Activated CD4-positive, alpha-beta T cell treated with anti-CD3 and anti-CD28 coated beads, Interleukin-2, amount 10 ng/mL, durations not matched to agents 7 days and 5 days (primary cell): ENCODE results near the gene PFKP. TPM values are rescaled to one million over a fixed set of nuclear protein-coding genes. Genes with fewer than 3 reads are reported as not detected.
"Not testable (repeated sequence)": the region's sequence is repeated elsewhere in the genome, so short reads cannot be mapped to it uniquely, and the experiment has no call there.

Experiments used
- CTCF ChIA-PET: fragments of 350-600 bp; sonication (Branson Sonifier 250); formaldehyde crosslinking; loops from one replicate; lab custom pipeline; 2021; ENCODE audit warnings: antibody characterized with exemption; lab: Charles Lee
- POLR2A ChIA-PET: fragments of 350-600 bp; sonication (Branson Sonifier 250); formaldehyde crosslinking; loops from one replicate; lab custom pipeline; 2021; ENCODE audit warnings: antibody characterized with exemption; lab: Charles Lee
- DNase-seq: peaks from one replicate; pipeline ENCODE4 v3.0.0-alpha.2; 2020
- H3K27ac Mint-ChIP-seq: one replicate; pipeline ENCODE4 v1.8.0; 2021; ENCODE audit warnings: mild to moderate bottlenecking, moderate library complexity, mixed read lengths
- H3K27me3 Mint-ChIP-seq: one replicate; pipeline ENCODE4 v1.8.0; 2021; ENCODE audit warnings: mixed read lengths
- H3K36me3 Mint-ChIP-seq: one replicate; pipeline ENCODE4 v1.8.0; 2021; ENCODE audit warnings: low read depth, mixed read lengths
- H3K4me1 Mint-ChIP-seq: one replicate; pipeline ENCODE4 v1.8.0; 2021; ENCODE audit warnings: mixed read lengths
- H3K4me3 Mint-ChIP-seq: one replicate; pipeline ENCODE4 v1.8.0; 2021; ENCODE audit warnings: mild to moderate bottlenecking, moderate library complexity, mixed read lengths
- H3K9me3 Mint-ChIP-seq: one replicate; pipeline ENCODE4 v1.8.0; 2021; ENCODE audit warnings: mixed read lengths
- total RNA-seq, 2 experiments: library from RNA; stranded (reverse); gene quantifications; one replicate each; pipeline ENCODE4 v1.2.3, GENCODE V29; 2021

Gene PFKP
- total RNA-seq, 2 experiments from 2014 or later: 173 to 178 TPM

DNA sequence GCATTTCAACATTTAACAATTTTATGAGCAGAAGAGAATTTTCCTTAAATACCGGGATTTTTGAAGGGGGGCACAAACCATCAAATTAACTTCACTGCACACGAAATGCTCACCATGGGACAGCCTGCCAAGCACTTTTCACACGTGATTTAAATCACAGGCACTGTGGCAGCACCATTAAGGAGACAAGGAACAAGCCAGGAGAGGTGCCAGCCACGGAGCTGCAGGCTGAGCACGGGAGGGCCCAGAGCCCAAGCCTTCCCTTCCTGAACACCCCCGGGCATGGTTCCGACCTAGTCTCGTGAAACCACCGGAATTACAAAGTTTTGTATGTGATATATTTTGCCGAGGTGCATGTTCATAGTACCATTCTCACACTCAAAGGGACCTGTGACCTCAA, 91.8 kb downstream of the PFKP start:
- Mint-ChIP-seq H3K27ac (no peak overlapping the region), H3K36me3 (peaks cover 67% of the 10 kb centered on the region), H3K4me3 (no peak overlapping the region), H3K27me3 (no peaks in the 10 kb centered on the region), H3K9me3 (no peaks in the 10 kb centered on the region), H3K4me1 (no peaks in the 10 kb centered on the region)
- CTCF ChIA-PET: no interaction called here
- POLR2A ChIA-PET: no interaction called here
- no peak for DNase-seq

GRCh38 chr10:3162533-3162932, 95.2 kb downstream of the PFKP start:
- no peaks in the 10 kb centered on the region for H3K9me3 Mint-ChIP-seq
- DNase-seq: no peak
- H3K36me3 Mint-ChIP-seq: peaks cover 67% of the 10 kb centered on the region
- H3K4me3 Mint-ChIP-seq: no peak overlapping the region
- H3K4me1 Mint-ChIP-seq: no peaks in the 10 kb centered on the region
- ChIA-PET POLR2A (no interaction called here), CTCF (interaction anchor here (2.2 kb wide), 1 partner anchor 10 kb away, joined by 9 read pairs; no protein-coding TSS in a partner anchor)
- no peak overlapping the region for H3K27ac Mint-ChIP-seq
- no peaks in the 10 kb centered on the region for H3K27me3 Mint-ChIP-seq

DNA sequence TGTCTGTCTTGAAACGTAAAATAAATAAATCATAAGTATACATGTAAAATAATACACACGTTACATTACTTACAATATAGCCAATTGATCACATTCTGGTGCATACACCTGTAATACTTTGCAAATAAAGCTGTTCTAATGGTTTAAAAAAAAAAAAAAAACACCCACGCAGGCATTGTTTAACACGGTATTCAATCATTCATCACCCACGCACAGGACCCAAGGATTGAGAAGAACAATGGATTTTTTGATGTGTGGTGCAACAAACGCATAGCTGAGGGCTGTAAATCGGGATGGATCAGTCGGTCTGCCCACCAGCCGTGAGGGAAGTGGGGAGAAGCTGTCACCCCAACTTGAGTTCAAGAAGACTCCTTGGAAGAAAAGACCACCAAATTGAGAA, 96.5 kb downstream of the PFKP start:
- no peak for DNase-seq
- ChIA-PET CTCF (interaction anchor here (0.6 to 2.2 kb wide), 3 partner anchors 11 to 1142 kb away, joined by 4 to 9 read pairs (median 4); no protein-coding TSS in a partner anchor), POLR2A (no interaction called here)
- H3K27me3 Mint-ChIP-seq: no peaks in the 10 kb centered on the region
- no peaks in the 10 kb centered on the region for H3K9me3 Mint-ChIP-seq
- H3K4me3 Mint-ChIP-seq: no peak overlapping the region
- no peaks in the 10 kb centered on the region for H3K4me1 Mint-ChIP-seq
- H3K27ac Mint-ChIP-seq: no peak overlapping the region
- peaks cover 66% of the 10 kb centered on the region for H3K36me3 Mint-ChIP-seq

DNA sequence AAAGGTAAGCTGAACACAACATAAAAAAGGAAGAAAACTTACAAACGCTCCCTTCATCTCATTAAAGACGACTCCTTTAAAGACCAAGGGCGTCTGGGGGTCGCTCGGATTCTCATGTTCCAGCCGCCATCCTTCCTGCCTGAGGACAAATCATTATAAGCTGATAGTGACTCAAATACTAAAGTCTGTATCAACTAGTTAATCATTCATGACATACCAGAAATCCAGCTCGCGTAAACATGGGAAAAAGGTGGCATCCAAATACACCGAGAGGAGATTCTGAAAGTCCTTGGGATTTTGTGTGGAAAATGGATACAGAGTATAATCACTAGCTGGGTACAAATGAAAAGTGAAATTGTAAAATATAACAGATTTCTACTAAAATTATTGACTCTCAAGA, 97.8 kb downstream of the PFKP start:
- peaks cover 2% of the 10 kb centered on the region for H3K4me1 Mint-ChIP-seq
- H3K27ac Mint-ChIP-seq: no peak overlapping the region
- ChIA-PET CTCF (interaction anchor here (0.5 to 1.5 kb wide), 4 partner anchors 11 to 23 kb away, joined by 3 to 5 read pairs (median 3); no protein-coding TSS in a partner anchor), POLR2A (no interaction called here)
- H3K36me3 Mint-ChIP-seq: peaks cover 62% of the 10 kb centered on the region
- H3K27me3 Mint-ChIP-seq: no peaks in the 10 kb centered on the region
- no peak overlapping the region for H3K4me3 Mint-ChIP-seq
- DNase-seq: no peak
- peaks cover 2% of the 10 kb centered on the region for H3K9me3 Mint-ChIP-seq

DNA sequence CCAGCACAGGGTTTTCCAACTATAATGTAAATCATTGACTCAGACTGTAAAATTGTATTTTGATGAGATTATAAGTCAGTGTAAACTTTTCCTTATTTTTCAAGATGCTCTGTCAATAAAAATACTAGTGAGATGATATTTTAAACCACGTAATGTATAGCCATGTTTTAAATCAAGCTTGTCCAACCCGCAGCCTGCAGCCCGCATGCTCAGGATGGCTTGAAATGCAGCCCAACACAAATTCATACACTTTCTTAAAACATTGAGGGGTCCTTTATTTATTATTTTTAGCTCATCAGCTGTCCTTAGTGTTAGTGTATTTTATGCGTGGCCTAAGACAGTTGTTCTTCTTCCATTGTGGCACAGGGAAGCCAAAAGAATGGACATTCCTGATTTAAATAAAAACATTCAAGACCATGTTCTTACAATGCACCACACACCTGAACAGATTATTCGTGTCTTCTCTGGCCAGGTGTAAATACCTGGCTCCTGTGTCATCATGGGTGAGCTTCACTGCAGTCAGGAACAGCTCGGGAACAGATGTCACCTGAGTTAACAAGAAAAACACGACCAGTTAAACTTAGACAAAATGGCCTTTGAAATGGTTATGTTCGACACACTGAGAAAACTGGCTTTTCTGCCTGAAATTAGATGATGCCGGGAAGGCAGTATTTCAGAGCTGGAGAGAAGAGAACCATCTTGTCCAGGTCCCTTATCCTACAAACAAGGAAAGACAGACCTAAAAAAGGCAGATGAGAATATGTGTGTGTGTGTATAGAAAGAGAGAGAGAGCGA, 99.3 kb downstream of the PFKP start:
- ChIA-PET POLR2A (interaction anchor here (0.6 kb wide), 1 partner anchor 28 kb away, joined by 4 read pairs; no protein-coding TSS in a partner anchor), CTCF (interaction anchor here (1.0 kb wide), 1 partner anchor 14 kb away, joined by 3 read pairs; no protein-coding TSS in a partner anchor)
- Mint-ChIP-seq H3K9me3 (peaks cover 2% of the 10 kb centered on the region), H3K4me3 (no peak overlapping the region), H3K36me3 (peaks cover 59% of the 10 kb centered on the region), H3K27me3 (no peaks in the 10 kb centered on the region), H3K27ac (no peak overlapping the region), H3K4me1 (peaks cover 11% of the 10 kb centered on the region)
- no peak for DNase-seq

DNA sequence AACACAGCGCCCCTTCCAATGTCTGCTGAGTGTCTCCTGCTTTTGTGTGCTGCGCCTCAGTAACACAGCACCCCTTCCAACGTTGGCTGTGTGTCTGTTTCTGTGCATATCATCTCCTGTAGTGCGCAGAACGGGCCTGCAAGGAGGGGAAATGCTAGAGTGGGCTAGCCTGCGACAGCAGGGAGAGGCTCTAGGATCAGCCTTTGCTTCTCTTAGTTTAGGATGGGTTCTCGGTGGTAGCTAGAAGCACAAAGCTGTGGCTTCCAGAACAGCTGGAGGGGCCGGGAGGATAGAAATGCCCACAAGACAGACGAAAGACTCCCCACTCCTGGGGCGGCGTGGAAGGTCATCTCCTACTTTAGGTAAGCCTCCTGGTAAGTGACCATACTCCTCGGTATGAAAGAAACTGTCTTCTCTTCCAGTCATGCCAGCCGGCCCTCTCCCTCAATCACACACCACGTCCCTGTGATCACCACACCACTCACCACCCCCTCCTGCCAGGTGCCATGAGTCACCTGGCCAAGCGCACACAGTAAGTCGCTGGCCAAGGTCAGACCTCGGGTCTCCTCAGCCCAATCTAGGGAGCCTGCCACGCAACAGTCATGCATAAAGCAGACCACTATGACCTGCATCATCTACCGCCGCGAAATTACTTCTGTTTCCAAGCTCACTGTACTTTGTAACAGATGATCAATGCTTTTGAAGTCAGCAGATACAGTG, 100.4 kb downstream of the PFKP start:
- peaks cover 54% of the 10 kb centered on the region for H3K36me3 Mint-ChIP-seq
- POLR2A ChIA-PET: no interaction called here

GRCh38 chr10:3169271-3169670, 101.9 kb downstream of the PFKP start:
- H3K36me3 Mint-ChIP-seq: peaks cover 44% of the 10 kb centered on the region
- H3K4me1 Mint-ChIP-seq: peaks cover 17% of the 10 kb centered on the region
- ChIA-PET POLR2A (no interaction called here), CTCF (interaction anchor here (1.8 kb wide), 1 partner anchor 21 kb away, joined by 5 read pairs; no protein-coding TSS in a partner anchor)
- H3K9me3 Mint-ChIP-seq: peaks cover 2% of the 10 kb centered on the region
- H3K27ac Mint-ChIP-seq: no peak overlapping the region
- H3K27me3 Mint-ChIP-seq: peaks cover 2% of the 10 kb centered on the region
- no peak overlapping the region for H3K4me3 Mint-ChIP-seq
- DNase-seq: no peak

More for the DNA sequence above, 100.4 kb downstream of the PFKP start:
- H3K4me3 Mint-ChIP-seq: no peak overlapping the region
- H3K9me3 Mint-ChIP-seq: peaks cover 2% of the 10 kb centered on the region
- H3K27me3 Mint-ChIP-seq: no peaks in the 10 kb centered on the region
- no peak overlapping the region for H3K27ac Mint-ChIP-seq
- DNase-seq: no peak
- CTCF ChIA-PET: no interaction called here
- H3K4me1 Mint-ChIP-seq: peaks cover 11% of the 10 kb centered on the region

DNA sequence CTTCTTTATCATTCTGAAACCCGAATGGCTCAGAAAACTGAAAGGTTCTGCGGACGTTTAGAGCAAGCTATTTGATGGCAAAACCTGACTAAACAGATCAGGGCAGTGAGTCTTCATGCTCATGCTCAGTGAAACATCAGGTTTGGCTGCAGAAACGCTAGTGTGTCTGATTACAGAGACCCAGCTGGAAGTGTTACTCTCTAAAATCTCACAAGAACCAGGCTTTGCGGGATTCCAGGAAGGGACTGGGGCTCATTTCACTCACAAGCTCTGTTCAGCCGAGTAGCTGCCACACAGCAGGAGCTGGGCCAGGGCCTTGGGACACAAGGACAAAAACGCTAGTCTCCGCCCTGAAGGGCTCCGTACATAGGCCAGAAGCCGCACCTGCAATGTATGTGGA, 102.3 kb downstream of the PFKP start:
- Mint-ChIP-seq H3K27ac (no peak overlapping the region), H3K9me3 (peaks cover 2% of the 10 kb centered on the region), H3K36me3 (peaks cover 44% of the 10 kb centered on the region), H3K4me1 (peaks cover 17% of the 10 kb centered on the region), H3K27me3 (peaks cover 3% of the 10 kb centered on the region), H3K4me3 (no peak overlapping the region)
- POLR2A ChIA-PET: no interaction called here
- DNase-seq: no peak
- CTCF ChIA-PET: interaction anchor here (0.5 to 1.8 kb wide), 2 partner anchors 8 to 21 kb away, joined by 4 to 5 read pairs; no protein-coding TSS in a partner anchor

DNA sequence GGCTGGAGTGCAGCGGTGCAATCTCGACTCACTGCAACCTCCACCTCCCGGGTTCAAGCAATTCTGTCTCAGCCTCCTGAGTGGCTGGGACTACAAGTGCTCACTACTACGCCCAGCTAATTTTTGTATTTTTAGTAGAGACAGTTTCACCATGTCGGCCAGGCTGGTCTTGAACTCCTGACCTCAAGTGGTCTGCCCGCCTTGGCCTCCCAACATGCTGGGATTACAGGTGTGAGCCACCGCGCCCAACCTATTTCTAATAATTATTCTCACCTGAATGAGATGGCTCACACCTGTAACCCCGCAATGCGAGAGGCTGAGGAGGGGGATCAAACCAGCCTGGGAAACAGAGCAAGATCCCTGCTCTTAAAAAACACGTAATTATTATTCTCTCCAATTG, 104.1 kb downstream of the PFKP start:
- Mint-ChIP-seq H3K27ac (peak overlapping the region; percentile 88), H3K36me3 (peaks cover 28% of the 10 kb centered on the region), H3K4me1 (peaks cover 17% of the 10 kb centered on the region), H3K4me3 (peak overlapping the region; percentile 89), H3K27me3 (peaks cover 20% of the 10 kb centered on the region)
- POLR2A ChIA-PET, DNase-seq, H3K9me3 Mint-ChIP-seq, CTCF ChIA-PET: not testable (repeated sequence)

DNA sequence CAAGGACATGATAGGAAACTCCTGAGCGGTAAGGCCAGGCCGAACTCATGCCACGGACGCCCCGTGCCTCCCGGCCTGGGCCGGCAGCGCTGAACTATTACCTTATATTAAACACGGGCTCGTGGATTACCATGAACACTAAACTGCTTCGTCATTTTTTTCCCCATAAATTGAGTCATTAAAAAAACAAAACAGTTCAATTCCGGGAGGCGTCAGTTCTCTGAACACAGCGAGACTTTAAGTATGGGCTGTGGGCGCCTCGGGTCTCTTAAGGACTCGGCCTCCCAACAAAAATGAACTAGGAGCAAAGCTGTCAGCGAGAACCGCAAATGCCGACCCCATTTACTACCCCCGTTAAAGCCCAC, 104.7 kb downstream of the PFKP start:
- Mint-ChIP-seq H3K4me3 (peak overlapping the region; percentile 89), H3K9me3 (peaks cover 2% of the 10 kb centered on the region), H3K4me1 (peaks cover 17% of the 10 kb centered on the region), H3K27ac (peak overlapping the region; percentile 88), H3K27me3 (peaks cover 24% of the 10 kb centered on the region), H3K36me3 (peaks cover 23% of the 10 kb centered on the region)
- DNase-seq: no peak
- POLR2A ChIA-PET: no interaction called here
- CTCF ChIA-PET: interaction anchor here (1.2 kb wide), 1 partner anchor 9 kb away, joined by 4 read pairs; no protein-coding TSS in a partner anchor

GRCh38 chr10:3172446-3173170, 105.3 kb downstream of the PFKP start, which contains the start of gene PITRM1:
Gene PITRM1 (minus strand): TSS chr10:3172782. CDS start chr10:3172772, 10 bp downstream.
- Mint-ChIP-seq H3K4me3 (peak within 1 kb of the TSS; percentile 89), H3K36me3 (peaks cover 20% of the 10 kb centered on the region), H3K4me1 (peaks cover 17% of the 10 kb centered on the region), H3K27me3 (peaks cover 27% of the 10 kb centered on the region), H3K9me3 (peaks cover 2% of the 10 kb centered on the region), H3K27ac (peak within 1 kb of the TSS; percentile 88)
- CTCF ChIA-PET: interaction anchor here (1.1 to 1.2 kb wide), 2 partner anchors 9 to 21 kb away, joined by 4 read pairs; no protein-coding TSS in a partner anchor
- POLR2A ChIA-PET: interaction anchor here (0.5 to 1.0 kb wide), 2 partner anchors 25 to 60 kb away, joined by 3 to 4 read pairs; no protein-coding TSS in a partner anchor
- DNase-seq: peak; percentile 99
